HCT116 (cell line): ENCODE results near the gene CYP2U1. TPM values are rescaled to one million over a fixed set of nuclear protein-coding genes. Genes with fewer than 3 reads are reported as not detected.
A peak's percentile ranks its signal among the peaks of the same experiment; 100 is the strongest.

Experiments used
- ATAC-seq: fragments of 200-7000 bp; cut with Tn5 transposase; 2 replicates; pipeline ENCODE4 v1.9.1; 2020; ENCODE audit warnings: mild to moderate bottlenecking, moderate library complexity
- BruUV-seq: library from RNA; stranded (reverse); fragments of 400-500 nt; replicated peaks from 2 replicates; lab custom pipeline; 2021; lab: Mats Ljungman, UMichigan
- CTCF ChIA-PET: fragments of 300-600 bp; sonication (Branson Sonifier 250); formaldehyde crosslinking; loops from one replicate; lab custom pipeline; 2021; ENCODE audit warnings: antibody characterized with exemption; lab: Charles Lee
- POLR2A ChIA-PET: fragments of 300-600, 350-600 bp; sonication (Branson Sonifier 250); formaldehyde crosslinking; loops from one replicate; lab custom pipeline; 2021; ENCODE audit warnings: antibody characterized with exemption; lab: Charles Lee
- RAD21 ChIA-PET, 2 experiments: fragments of 300-600 bp; sonication (Branson Sonifier 250); formaldehyde crosslinking; loops; one replicate each; lab custom pipeline; 2023; ENCODE audit warnings: low total read pairs in 2 of 2; ENCODE audit not compliant: uncharacterized antibody in 2 of 2, unreplicated experiment in 2 of 2, low non-redundant PET in 1 of 2; lab: Charles Lee
- DNase-seq: peaks from one replicate; pipeline ENCODE4 v3.0.0-alpha.2; 2010; ENCODE audit warnings: low read depth, low spot score
- H2AFZ ChIP-seq: fragments of 200-600 bp; shearing (Covaris generic), sonication (generic); 2 replicates; pipeline ENCODE4 v1.6.1; 2017; ENCODE audit warnings: low read depth, mixed run types, mixed read lengths, antibody characterized with exemption, low read length; ENCODE audit not compliant: poor library complexity, severe bottlenecking
- H3K27ac ChIP-seq: 2 replicates; pipeline ENCODE4 v1.5.1; 2012; ENCODE audit warnings: low read depth, low read length
- H3K27me3 ChIP-seq: fragments of 200-600 bp; sonication (generic); 2 replicates; pipeline ENCODE4 v1.6.1; 2016; ENCODE audit warnings: mixed run types, low read length, mixed read lengths; ENCODE audit not compliant: insufficient read depth
- H3K36me3 ChIP-seq, 2 experiments: fragments of 200-500 bp in 1 of 2; fragments of 200-600 bp in 1 of 2; sonication (Bioruptor generic) in 1 of 2; sonication (generic) in 1 of 2; 2 replicates each; pipeline versions ENCODE4 v1.5.1 to v1.6.1; 2014 to 2016; ENCODE audit warnings: low read length in 2 of 2, inconsistent platforms in 1 of 2, mixed read lengths in 1 of 2, mixed run types in 1 of 2; ENCODE audit not compliant: insufficient read depth in 2 of 2, control insufficient read depth in 1 of 2
- H3K4me1 ChIP-seq, 2 experiments: fragments of 200-600 bp in 1 of 2; sonication (generic) in 1 of 2; 2 replicates each; pipeline versions ENCODE4 v1.5.1 to v1.6.1; 2012 to 2017; ENCODE audit warnings: low read length in 2 of 2, inconsistent platforms in 1 of 2, mild to moderate bottlenecking in 1 of 2, mixed read lengths in 1 of 2, mixed run types in 1 of 2, moderate library complexity in 1 of 2; ENCODE audit not compliant: insufficient read depth in 2 of 2, control insufficient read depth in 1 of 2
- H3K4me2 ChIP-seq: fragments of 200-600 bp; sonication (generic); 2 replicates; pipeline ENCODE4 v1.6.1; 2017; ENCODE audit warnings: mixed run types, low read length, mixed read lengths
- H3K4me3 ChIP-seq, 2 experiments: fragments of 200-600 bp in 1 of 2; sonication (generic) in 1 of 2; replicated peaks in 1 of 2; 2 replicates each; pipeline ENCODE4 v1.5.1; 2011 to 2016; ENCODE audit warnings: low read length in 2 of 2, control low read depth in 1 of 2, low read depth in 1 of 2, mild to moderate bottlenecking in 1 of 2, mixed read lengths in 1 of 2, mixed run types in 1 of 2
- H3K79me2 ChIP-seq: fragments of 200-600 bp; sonication (generic); 2 replicates; pipeline ENCODE4 v1.6.1; 2017; ENCODE audit warnings: mild to moderate bottlenecking, mixed run types, low read length, moderate library complexity, mixed read lengths; ENCODE audit not compliant: insufficient read depth
- H3K9ac ChIP-seq: fragments of 200-600 bp; sonication (generic); 2 replicates; pipeline ENCODE4 v1.6.1; 2016; ENCODE audit warnings: low read length, mixed read lengths
- H3K9me2 ChIP-seq: fragments of 200-600 bp; sonication (generic), shearing (Covaris generic); 2 replicates; pipeline ENCODE4 v1.6.1; 2017; ENCODE audit warnings: mixed run types, mild to moderate bottlenecking, moderate library complexity; ENCODE audit not compliant: insufficient read depth
- H3K9me3 ChIP-seq, 2 experiments: fragments of 200-500 bp in 1 of 2; fragments of 200-600 bp in 1 of 2; sonication (Bioruptor generic) in 1 of 2; sonication (generic) in 1 of 2; 2 replicates each; pipeline ENCODE4 v1.6.1; 2014 to 2017; ENCODE audit warnings: low read length in 2 of 2, mixed read lengths in 2 of 2, inconsistent platforms in 1 of 2, low read depth in 1 of 2, mild to moderate bottlenecking in 1 of 2, mixed run types in 1 of 2, moderate library complexity in 1 of 2; ENCODE audit not compliant: control insufficient read depth in 1 of 2, insufficient read depth in 1 of 2
- H4K20me1 ChIP-seq: fragments of 200-600 bp; sonication (generic), shearing (Covaris generic); 2 replicates; pipeline ENCODE4 v1.6.1; 2017; ENCODE audit warnings: mixed run types, mild to moderate bottlenecking, moderate library complexity; ENCODE audit not compliant: insufficient read depth
- ATF3 ChIP-seq: IDR thresholded peaks from 2 replicates; pipeline ENCODE4 v1.6.1; 2012
- CBX3 ChIP-seq: IDR thresholded peaks from 2 replicates; pipeline ENCODE4 v1.6.1; 2012; ENCODE audit warnings: low read depth
- CEBPB ChIP-seq: IDR thresholded peaks from 2 replicates; pipeline ENCODE4 v1.6.1; 2012; ENCODE audit warnings: low read depth
- EZH2 ChIP-seq: fragments of 200-600 bp; sonication (generic); IDR thresholded peaks from 2 replicates; pipeline ENCODE4 v1.6.1; 2017; ENCODE audit warnings: antibody characterized with exemption, mixed run types
- FOSL1 ChIP-seq: IDR thresholded peaks from 2 replicates; pipeline ENCODE4 v1.6.1; 2012; ENCODE audit warnings: low read depth
- JUND ChIP-seq: IDR thresholded peaks from 2 replicates; pipeline ENCODE4 v1.6.1; 2012
- MAX ChIP-seq: IDR thresholded peaks from 2 replicates; pipeline ENCODE4 v1.6.1; 2012
- POLR2A ChIP-seq: IDR thresholded peaks from 2 replicates; pipeline ENCODE4 v1.7.0; 2011; ENCODE audit warnings: borderline replicate concordance; ENCODE audit not compliant: insufficient read depth, insufficient read length; ENCODE audit errors: extremely low read depth
- SP1 ChIP-seq: IDR thresholded peaks from 2 replicates; pipeline ENCODE4 v1.6.1; 2012; ENCODE audit warnings: low read depth
- SRF ChIP-seq: IDR thresholded peaks from 2 replicates; pipeline ENCODE4 v1.6.1; 2012; ENCODE audit warnings: low read depth
- intact Hi-C: fragments of 100-400 bp; cut with micrococcal nuclease; formaldehyde crosslinking; loops from 2 replicates; pipeline ENCODE4 v1.10.0; 2022
- total RNA-seq: library from RNA; stranded (reverse); gene quantifications from one replicate; pipeline ENCODE4 v1.2.1, GENCODE V29; 2021; ENCODE audit not compliant: unreplicated experiment

The CYP2U1 gene
- total RNA-seq, 1 experiment from 2014 or later: 4.0 TPM

- no peaks in the 10 kb centered on the region; a peak in 1 of 4 replicates for H3K36me3 ChIP-seq
- ATAC-seq: no peak
Observed at GRCh38 chr4:107888237-107888636, 43.1 kb upstream of the CYP2U1 start.

GRCh38 chr4:107890779-107891178 is 40.6 kb upstream of the CYP2U1 start:
- no peaks in the 10 kb centered on the region for H3K27me3 ChIP-seq
- no peak overlapping the region for H3K4me2 ChIP-seq
- H3K36me3 ChIP-seq: no peaks in the 10 kb centered on the region; a peak in 1 of 4 replicates
- no peaks in the 10 kb centered on the region for H4K20me1 ChIP-seq
- CTCF ChIA-PET: no interaction called here
- no peaks in the 10 kb centered on the region for H3K9me2 ChIP-seq
- TF ChIP-seq JUND (no peak), FOSL1 (no peak), EZH2 (no peak), MAX (no peak), SRF (no peak), CEBPB (no peak), CBX3 (no peak), POLR2A (no peak), ATF3 (no peak), SP1 (no peak)
- TF ChIP-seq, all 23 proteins: peak for 0
- Histone ChIP-seq H3K9me3 (peaks cover 4 to 9% of the 10 kb centered on the region in 2 experiments; a peak in 3 of 4 replicates), H3K9ac (no peak overlapping the region), H3K27ac (no peak overlapping the region), H3K4me1 (peaks cover 5 to 9% of the 10 kb centered on the region in 2 experiments), H3K79me2 (peaks cover 3% of the 10 kb centered on the region; the same call in 1 of the 2 replicates), H2AFZ (no peak overlapping the region), H3K4me3 (no peak overlapping the region)
- POLR2A ChIA-PET: no interaction called here
- BruUV-seq: no TSS peak
- RAD21 ChIA-PET: no interaction called here
- ATAC-seq (no peak), DNase-seq (no peak)
- intact Hi-C loops: no loop called here

More at GRCh38 chr4:107888237-107888636, 43.1 kb upstream of the CYP2U1 start:
- intact Hi-C loops: no loop called here
- ChIA-PET RAD21 (no interaction called here), CTCF (no interaction called here), POLR2A (no interaction called here)
- Histone ChIP-seq H3K4me1 (no peaks in the 10 kb centered on the region), H3K9me3 (peaks cover 4 to 9% of the 10 kb centered on the region in 2 experiments; a peak in 3 of 4 replicates), H3K79me2 (peaks cover 3% of the 10 kb centered on the region; the same call in 1 of the 2 replicates), H3K4me3 (no peak overlapping the region), H3K9me2 (no peaks in the 10 kb centered on the region), H3K9ac (no peak overlapping the region), H2AFZ (no peak overlapping the region), H4K20me1 (no peaks in the 10 kb centered on the region), H3K27ac (no peak overlapping the region), H3K27me3 (no peaks in the 10 kb centered on the region), H3K4me2 (no peak overlapping the region)
- DNase-seq: no peak
- no peak for TF ChIP-seq SRF
- TF ChIP-seq CBX3: peak; percentile 33; the same call in 1 of the 2 replicates
- BruUV-seq: no TSS peak
